GM18873 (cell line): ENCODE results near the gene VAV2.

Experiments used
- ATAC-seq: cut with Tn5 transposase; IDR thresholded peaks from one replicate; pipeline ENCODE4 v1.9.1; 2021; ENCODE audit warnings: mild to moderate bottlenecking, moderate library complexity, moderate number of reproducible peaks; ENCODE audit not compliant: unreplicated experiment, low FRiP score

The VAV2 gene

DNA sequence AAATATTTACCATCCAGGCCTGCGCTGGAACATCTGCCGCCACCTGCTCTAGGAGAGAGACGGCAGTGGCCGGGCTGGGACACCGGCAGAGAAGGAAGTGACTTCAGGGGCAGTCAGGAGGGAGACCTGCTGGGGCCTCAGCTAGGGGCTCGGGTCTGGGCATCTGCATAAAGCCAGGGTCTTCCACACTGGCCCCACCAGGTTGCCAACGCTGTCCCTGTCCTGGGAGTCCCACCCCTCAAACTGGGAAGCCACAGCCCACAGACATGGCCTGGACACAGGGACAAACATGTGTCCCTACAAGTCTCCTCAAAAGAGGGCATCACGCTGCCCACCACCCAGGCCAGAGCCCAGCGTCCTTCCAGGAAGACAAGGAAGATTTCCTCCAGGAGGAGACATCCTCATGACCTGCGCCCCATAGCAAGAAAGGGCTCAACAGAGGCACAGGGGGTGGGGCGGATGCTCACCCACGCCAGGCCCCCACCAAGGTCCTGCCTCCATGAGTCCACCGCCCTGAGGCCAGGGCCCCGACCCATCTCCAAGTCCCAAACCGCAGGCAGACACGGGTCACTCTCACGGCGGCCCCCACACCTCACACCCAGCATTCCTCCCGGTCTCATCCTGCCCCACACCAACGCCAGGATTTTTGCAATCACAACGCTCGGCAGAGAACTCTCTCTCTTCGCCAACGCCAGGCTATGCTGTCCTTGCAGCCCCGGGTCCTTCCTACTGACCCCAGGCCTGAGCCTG is 9.0 kb downstream of the VAV2 start:
- no peak for ATAC-seq

DNA sequence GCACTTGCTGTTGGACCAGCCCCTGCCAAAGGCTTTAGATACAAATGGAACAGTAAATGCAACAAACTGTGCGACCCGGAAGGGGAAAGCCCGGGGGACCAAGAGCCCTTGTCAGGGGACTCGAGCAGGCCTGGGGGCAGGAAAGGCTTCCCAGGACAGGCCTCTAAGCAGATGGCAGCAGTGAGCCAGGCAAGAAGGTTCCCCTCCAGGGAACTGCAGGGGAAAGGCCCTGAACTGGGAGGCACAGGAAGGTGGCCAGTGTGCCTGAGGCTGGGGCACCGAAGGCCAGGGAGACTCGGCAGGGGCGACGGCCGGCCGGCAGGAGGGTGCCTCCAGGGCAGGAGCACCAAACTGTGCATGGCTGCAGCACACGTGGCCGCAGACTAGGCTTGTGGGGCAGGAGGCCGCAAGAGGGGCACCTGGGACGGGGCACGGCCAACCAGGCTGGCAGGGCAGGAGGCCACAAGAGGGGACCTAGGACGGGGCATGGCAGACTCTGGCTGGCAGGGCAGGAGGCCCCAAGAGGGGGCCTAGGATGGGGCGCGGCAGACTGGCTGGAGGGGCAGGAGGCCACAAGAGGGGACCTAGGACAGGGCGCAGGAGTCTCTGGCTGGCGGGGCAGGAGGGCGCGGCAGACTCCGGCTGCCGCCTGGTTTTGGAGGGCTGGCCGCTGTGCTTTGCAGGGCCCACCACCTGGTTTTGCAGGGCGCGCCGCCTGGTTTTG is 10.0 kb downstream of the VAV2 start:
- no peak for ATAC-seq

DNA sequence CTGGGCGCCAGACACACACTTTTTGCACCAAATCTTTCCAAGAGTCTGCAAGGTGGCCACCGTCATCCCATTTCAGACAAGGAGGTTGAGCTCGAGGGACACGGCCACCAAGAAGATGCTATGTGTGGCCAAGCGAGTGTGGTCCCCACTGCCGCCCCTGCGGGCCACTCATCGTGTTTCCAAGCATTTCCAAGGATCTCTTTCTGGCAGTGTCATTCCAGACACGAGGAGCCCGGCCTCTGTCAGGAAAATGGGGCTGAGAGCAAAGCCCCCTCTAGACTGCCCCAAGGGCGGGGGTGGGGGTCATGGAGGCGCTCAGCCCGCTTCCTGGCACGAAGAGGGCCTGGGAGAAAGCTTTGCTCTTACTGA is 10.6 kb downstream of the VAV2 start:
- no peak for ATAC-seq

DNA sequence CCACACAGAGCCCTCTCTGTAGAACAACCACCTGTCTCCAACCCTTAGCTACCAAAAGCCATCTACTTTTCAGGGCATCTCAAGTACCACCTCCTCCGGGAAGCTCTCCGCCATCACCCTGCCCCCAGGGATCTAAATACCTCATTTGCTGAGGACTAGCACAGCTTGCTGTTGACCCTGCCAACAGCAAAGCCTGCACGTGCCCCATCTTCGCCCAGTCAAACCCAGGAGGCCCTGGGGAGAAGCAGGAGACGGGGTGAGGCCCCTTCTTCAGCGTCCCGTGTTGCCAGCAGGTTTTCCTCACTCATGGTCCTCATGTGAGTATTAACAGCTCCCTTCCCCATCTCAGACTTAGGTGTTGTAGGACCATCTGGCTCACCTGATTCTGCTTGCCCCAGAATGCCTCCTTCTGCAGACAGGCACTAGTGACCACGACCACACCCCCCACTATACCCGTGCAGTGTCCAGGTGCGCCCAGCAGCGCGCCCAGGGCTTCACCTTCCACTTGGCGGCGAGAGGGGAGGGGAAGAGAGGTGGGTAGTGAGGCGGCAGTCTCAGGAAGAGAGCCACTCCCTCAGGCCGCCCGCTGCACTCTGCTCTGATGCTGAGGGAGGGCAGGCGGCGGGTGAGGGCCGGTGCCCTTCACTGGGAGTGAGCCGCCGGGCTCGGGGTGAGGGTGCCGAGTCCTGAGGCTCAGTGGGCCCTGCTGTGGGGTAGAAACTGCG is 11.1 kb downstream of the VAV2 start:
- ATAC-seq = no peak

DNA sequence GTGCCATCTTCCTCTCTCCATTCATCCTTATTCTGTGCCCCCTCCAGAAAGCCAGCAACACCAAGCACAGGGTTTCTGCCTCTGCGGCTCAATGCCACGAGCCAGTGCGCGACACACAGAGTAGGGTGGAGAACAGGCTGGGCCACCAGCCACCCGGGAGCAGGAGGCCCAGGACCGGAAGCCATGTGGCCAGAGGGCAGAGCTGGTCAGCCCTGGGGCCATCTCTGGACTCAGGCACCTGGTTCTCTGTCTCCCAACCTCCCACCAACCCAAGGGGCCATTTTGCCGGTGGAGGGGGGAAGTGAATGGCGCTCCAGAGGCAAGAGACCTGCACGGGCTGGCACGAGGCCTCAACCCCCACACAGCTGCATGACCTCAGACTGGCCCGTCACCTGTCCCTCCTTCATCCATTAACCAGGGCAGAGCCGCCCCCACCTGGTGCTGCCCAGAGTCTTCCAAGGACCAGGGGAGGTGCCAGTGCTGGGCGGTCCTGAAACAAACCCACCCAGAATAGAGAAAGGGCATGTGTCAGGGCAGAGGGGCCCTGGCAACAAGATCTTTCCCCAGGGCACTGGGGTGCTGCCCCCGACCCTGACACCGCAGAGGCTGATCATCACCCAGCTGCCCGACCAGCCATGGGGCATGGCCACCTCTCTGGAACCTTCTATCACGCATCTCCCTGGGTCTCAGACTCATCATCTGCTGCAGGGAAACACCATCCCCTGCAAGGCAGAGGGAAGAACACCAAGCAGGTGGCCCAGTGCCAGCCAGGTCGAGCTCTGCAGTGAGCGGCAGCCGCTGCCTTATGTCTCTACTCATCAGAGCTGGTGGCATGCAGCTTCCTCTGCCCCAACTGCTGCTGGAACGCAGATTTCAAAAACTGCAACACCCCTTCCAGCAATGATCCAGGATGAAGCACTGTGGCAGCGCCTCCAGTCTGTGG is 11.9 kb downstream of the VAV2 start:
- ATAC-seq = no peak

DNA sequence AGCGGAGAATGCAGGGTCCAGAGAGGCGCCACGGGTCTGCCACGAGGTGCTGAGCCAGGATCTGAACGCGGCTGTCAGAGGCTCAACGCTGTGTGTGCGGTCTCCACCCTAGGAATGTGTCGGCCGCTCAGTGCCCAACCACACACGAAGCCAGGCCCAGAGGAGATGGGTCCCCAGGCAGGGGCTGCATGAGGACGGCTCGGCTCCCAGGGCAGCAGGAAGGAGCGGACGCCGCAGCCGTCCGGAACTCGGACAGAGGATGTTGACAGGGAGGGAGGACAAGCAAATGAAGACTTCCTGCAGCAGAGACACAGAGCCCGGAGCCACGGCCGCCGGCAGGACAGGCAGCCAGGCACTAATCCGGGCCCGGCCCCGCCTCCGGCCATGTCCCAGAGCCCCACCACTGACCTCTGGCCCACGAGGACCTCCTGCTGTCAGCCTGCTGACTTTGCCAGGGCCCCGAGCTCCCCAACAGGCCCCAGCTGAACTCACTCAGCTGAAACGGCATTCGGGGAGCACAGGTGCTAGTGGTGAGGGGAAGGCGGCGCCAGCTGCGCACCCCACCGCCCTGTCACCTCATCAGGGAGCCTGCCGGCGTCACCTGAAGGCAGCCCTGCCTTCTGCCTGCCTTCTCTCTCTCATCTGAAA is 12.7 kb downstream of the VAV2 start:
- no peak for ATAC-seq

- ATAC-seq = no peak
Observed at GRCh38 chr9:133978899-133979272, 13.2 kb downstream of the VAV2 start.

GRCh38 chr9:133978226-133978898 is 13.8 kb downstream of the VAV2 start:
- ATAC-seq = no peak

DNA sequence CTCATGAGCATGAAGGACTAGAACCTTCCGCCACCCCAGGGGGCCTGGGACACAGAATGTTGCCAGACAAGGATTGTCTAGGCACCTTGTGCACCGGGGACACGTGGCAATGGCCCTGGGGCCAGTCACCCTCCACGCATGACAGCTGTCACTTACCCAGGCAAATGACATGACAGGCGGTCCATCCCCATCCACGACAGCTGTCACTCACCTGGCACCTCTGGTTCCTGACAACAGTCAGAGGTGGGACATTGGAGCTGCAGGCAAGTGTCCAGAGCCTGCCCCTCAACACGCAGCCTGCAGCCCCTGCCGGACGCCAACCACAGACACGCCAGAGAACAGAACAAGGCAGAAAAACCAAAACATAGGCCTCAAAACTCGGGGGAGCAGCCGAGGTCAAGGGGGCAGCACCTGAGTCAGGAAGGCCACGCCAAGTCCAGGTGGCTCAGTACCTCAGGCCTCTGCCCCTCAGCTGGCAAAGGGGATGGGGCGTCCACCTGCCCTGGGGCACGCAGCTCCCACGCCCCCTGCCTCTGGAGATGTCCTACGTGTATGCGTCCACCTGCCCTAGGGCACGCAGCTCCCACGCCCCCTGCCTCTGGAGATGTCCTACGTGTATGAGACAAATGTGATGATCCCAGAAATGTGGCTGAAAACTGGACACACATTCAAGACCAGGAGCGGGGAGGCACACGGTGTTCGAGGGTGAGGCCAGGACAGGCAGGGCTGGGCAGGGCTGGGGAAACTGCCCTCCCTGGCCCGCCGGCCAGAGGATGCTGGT is 14.5 kb downstream of the VAV2 start:
- ATAC-seq = no peak

DNA sequence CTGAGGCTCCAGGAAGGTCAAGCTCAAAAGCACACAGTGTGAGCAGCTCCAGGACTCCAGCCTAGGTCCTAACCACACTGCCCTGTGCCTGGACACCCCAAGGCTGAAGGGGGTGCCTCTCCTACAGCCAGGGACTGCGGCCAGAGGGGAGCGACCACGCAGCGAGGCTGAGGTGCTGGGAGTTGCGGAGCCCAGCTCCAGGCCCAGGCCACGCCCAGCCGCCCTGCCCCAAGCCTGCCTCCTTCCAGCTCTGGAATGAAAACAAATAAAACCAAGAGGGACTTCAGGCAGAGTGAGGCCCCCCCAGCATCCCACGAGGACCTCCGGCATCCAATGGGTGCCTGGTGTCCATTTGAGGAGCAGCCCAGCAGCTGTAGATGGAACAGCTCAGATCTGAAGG is 15.2 kb downstream of the VAV2 start:
- no peak for ATAC-seq

DNA sequence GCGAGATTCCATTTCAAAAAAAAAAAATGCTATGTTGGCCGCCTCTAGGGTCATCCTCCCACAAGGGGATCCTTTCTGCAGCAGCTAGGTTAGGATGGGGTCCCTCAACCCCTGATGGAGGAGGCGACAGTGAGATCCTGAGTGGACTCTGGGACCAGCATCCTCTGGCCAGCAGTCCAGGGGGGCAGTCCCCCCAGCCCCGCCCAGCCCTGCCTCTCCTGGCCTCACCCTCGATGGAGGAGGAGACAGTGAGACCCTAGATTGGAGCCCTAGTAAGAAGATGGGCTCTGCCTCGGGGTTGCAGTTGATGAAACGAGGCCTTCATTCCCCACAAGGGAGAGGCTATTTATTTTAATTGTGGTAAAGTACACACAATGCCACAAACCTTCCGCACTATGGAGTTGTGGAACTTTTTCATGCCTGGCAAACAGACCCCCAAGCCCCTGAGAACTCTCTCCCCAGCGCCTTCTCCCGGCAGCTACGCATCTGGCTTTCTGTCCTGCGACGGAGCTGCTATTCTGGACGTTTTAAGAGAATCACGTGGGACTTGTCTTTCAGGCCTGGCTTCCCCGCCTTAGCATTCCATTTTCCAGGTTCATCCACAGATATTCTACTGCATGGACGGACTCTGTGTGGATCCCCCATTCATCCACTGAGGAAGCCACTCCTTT is 15.8 kb downstream of the VAV2 start:
- no peak for ATAC-seq

GRCh38 chr9:133975511-133975910 is 16.6 kb downstream of the VAV2 start:
- no peak for ATAC-seq

GRCh38 chr9:133974631-133975341 is 17.3 kb downstream of the VAV2 start:
- no peak for ATAC-seq

GRCh38 chr9:133973791-133974630 is 18.1 kb downstream of the VAV2 start:
- ATAC-seq = no peak

GRCh38 chr9:133973111-133973790 is 18.9 kb downstream of the VAV2 start:
- no peak for ATAC-seq
